GM19328 (cell line): ENCODE data around the gene UGT1A3.

Source experiments
- ATAC-seq: cut with Tn5 transposase; IDR thresholded peaks from one replicate; pipeline ENCODE4 v1.9.1; 2021; ENCODE audit warnings: mild to moderate bottlenecking, moderate library complexity; ENCODE audit not compliant: unreplicated experiment

Gene UGT1A3

DNA sequence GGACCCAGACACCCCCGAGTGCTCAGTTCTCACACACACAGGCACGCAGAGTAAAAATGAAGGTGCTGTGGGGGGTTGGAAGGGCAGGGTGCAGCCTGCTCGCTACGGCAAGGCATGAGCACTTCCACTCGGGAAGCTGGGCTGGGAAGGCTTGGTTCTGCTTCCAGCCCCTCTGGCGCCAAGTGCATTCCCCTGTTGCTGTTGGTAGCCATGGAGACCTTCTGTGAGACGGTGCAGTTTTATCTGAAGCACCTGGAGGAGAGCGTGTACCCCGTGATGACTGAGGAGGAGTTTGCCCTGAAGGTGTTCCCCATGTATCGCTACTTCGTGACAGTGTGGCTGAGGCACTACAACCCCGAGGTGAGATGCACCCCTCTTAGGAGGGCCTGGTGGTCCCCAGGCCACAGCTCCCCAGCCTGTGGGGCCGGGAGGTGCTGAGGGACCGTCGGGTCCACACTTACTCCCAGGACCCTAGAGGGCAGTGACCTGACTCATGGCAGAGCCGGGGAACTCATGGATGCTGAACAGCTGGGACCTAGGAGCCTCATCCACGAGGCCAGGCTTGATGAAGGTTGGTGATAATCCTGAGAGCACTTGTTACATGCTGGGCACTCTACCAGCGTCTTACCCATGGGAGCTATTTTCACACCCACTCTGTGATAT lies 64.8 kb downstream of the UGT1A3 start:
- no peak for ATAC-seq

DNA sequence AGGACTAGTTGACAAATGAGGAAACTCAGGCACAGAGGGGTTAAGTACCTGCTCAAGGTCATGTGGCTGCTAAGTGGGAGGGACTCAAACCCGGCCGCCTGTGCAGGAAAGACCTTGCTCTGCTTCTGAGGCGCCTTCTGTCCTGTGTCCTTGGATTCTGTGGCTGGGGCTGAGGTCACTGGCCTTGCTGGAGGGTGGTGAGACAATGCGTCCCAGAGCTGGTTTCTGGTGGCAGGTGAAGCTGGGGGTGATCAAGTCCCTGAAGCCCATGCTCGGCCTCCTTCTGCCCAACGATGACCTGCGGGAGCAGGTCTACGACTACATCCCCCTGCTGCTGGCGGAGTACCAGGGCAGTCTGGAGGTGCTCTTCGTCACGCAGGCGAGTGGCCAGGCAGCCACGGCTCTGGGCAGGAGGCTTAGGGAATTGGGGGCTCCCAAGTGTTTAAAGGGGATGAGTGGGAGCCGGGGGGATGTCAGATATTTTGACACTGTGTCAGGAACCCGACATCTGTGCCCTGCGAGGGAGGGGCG lies 65.4 kb downstream of the UGT1A3 start:
- no peak for ATAC-seq

- no peak for ATAC-seq
These were observed 66.9 kb downstream of the UGT1A3 start for GRCh38 chr2:233795735-233796171.

GRCh38 chr2:233796254-233796653 lies 67.4 kb downstream of the UGT1A3 start:
- no peak for ATAC-seq

GRCh38 chr2:233798335-233799086 lies 69.7 kb downstream of the UGT1A3 start:
- ATAC-seq = no peak

DNA sequence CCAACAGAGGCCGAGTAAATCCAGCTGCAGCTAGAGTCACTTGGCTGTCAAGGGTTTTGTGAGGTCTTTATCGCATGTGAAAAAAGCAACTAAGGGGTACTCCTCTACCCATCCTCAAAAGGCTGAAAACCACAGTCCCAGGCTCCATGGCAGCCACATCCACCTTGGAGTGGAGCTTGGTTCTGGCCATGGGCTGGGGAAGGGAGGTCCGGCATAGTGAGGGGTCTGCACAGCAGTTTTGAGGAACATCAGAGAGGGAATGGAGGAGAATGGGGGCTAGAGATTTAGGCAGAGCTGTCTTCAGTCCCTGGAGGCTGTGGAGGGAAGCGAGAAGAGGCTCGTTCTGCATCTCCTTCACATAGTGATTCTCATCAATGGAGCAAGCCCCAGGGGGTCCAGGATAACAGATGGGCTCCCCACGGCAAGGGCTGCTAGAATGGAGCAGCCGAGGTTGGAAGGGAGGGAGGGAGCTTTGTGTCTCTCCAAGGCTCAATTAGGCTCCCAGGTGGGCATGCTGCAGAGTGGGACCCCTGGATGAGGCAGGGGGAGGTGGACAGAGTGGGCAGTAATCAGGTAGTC lies 70.3 kb downstream of the UGT1A3 start:
- no peak for ATAC-seq

GRCh38 chr2:233799716-233800115 lies 70.9 kb downstream of the UGT1A3 start:
- ATAC-seq = no peak

- no peak for ATAC-seq
These were observed 71.4 kb downstream of the UGT1A3 start for GRCh38 chr2:233800208-233800607.

DNA sequence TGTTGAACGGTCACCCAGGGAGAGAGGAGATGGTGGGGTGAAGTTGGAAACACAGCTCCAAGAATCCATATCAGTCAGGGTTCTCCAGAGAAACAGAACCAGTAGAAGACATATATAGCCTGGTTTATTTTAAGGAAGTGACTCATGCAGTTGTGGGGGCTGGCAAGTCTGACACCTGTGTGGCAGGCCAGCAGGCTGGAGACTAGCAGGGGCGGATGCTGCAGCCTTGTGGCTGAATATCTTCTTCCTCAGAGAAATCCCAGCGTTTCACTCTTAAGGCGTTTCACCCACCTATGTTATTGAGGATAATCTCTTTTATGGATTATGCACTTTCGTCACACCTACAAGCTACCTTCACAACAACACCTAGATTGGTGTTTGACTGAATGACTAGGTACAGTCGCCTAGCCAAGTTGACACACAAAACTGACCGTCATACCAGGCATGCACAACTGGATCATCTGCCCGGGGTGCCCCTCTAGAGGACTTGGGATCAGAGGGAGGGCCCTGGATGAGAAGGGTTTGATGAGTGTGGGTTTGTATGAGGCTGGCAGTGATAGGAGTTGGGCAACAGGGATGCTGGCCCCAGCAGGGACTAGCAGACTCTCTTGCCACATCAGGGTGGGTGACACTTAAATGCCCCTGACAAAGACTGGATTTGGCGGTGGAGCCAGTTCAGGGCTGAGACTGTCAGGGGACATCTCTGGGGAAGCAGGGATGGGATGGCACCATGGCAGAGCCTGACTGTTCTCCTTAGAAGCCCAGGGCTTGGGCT lies 72.7 kb downstream of the UGT1A3 start:
- no peak for ATAC-seq

- no peak for ATAC-seq
These were observed 73.4 kb downstream of the UGT1A3 start for GRCh38 chr2:233802132-233802815.

DNA sequence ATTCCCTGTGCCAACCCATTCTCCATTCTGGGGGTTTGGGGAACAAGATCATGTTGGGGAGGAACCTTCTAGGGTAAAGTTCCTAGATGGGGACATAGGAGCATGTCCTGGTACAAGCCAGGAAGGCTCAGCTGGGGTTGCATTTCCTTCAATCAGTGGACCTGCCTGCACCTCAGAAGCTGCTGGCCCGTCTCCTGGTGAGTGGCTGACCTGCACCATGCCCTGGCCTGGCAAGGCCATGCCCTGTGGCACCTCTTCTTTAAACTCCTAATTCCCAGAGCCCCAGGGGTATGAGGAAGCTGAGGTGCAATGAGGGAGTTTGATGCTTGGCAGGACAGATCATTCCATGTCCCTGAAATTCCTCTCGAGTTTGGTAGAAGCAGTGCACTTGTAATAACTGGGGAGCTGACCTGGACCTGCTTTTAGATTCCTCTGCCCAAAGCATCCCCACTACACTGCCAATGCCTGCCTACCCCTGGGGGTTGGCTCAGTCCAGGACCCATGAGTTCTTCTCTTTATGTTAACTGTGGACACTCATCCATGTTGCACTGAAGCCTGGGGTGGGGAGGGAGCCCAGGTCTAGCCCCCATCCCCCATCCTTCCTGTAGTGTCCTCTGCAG lies 74.6 kb downstream of the UGT1A3 start:
- ATAC-seq = no peak

GRCh38 chr2:233803994-233804393 lies 75.2 kb downstream of the UGT1A3 start:
- no peak for ATAC-seq

- no peak for ATAC-seq
These were observed 78.5 kb downstream of the UGT1A3 start for GRCh38 chr2:233807215-233807865.

DNA sequence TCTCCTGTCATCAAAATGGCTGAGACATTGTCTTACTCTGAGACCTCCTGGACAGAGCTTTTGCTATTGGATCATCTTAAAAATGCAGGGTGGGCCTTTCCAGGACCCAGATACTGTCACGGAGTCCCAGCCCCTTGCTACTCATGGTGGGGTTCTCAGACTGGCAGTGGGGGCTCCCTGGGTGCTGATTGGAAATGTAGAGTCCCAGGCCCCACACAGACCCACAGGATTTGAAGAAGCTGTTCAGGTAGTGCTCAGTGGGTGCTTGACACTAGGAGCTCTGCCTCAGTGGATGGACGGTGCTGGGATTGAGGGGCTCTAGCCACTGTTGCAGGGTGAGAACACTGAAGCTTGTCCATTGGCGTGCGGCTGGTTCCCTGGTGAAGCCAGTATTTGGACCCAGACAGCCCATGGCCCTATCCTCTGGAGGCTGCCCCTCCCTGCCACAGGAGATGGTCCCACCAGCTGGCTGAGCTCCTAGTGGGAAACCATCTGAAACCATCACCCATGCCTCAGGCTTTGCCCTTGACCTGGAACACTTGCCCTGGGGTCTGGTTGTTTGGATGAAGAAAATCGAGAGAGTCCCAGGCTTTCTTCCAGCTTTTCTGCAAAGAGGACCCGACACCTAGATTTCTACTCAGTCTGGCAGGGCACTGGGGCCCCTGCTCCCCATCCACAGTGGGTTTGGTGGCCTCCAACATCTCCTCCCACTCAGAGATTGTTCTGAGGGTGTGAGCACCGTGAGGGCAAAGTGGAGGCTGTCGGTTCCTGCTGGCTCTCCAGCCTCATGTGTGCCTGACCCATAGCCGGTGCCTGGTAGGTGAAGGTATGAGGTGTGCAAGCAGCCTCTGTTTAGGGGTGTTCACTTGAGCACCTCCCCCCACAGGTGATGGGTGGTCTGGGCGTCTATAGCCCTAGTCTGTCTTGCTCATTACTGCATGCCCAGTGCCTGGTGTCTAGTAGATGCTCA lies 79.4 kb downstream of the UGT1A3 start:
- no peak for ATAC-seq

DNA sequence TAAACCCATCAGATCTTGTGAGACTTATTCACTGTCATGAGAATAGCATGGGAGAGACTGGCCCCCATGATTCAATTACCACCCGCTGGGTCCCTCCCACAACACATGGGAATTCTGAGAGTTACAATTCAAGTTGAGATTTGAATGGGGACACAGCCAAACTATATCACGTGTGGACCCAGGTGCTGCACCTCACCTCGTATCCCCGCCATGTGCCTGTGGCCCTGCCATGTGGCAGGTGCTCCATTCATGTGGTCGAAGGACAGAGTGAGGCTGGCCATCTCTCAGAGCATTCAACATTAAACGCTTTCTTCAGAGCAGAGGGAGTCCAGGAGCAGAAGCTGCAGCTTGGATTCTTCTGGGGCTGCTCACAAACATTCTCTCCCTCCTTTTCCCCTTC lies 81.5 kb downstream of the UGT1A3 start:
- no peak for ATAC-seq

GRCh38 chr2:233811087-233811486 lies 82.2 kb downstream of the UGT1A3 start:
- ATAC-seq = no peak

- no peak for ATAC-seq
These were observed 82.9 kb downstream of the UGT1A3 start for GRCh38 chr2:233811732-233812131.

GRCh38 chr2:233813236-233814055 lies 84.6 kb downstream of the UGT1A3 start:
- ATAC-seq = no peak
